H1 (cell line): ENCODE data around the gene DNAJB12. TPM values are rescaled to one million over a fixed set of nuclear protein-coding genes. Genes with fewer than 3 reads are reported as not detected.

Experiments used
- CTCF ChIA-PET: fragments of 300-600 bp; sonication (Branson Sonifier 250); formaldehyde crosslinking; loops from one replicate; lab custom pipeline; 2021; ENCODE audit not compliant: partially characterized antibody; lab: Charles Lee
- POLR2A ChIA-PET: fragments of 300-600 bp; sonication (Branson Sonifier 250); formaldehyde crosslinking; loops from one replicate; lab custom pipeline; 2021; ENCODE audit warnings: inconsistent platforms; ENCODE audit not compliant: partially characterized antibody; lab: Charles Lee
- DNase-seq, 2 experiments: peaks; one replicate each; pipeline versions ENCODE4 v3.0.0 to v3.0.0-alpha.2; 2010 to 2022; ENCODE audit warnings: low spot score in 2 of 2, low read depth in 1 of 2, mixed read lengths in 1 of 2
- FAIRE-seq: peaks from 2 replicates; lab custom pipeline; 2011; peaks lifted over from hg19 to GRCh38; lab: Jason Lieb, UNC
- H2AFZ ChIP-seq: 2 replicates; pipeline ENCODE4 v1.8.1; 2012; ENCODE audit warnings: low read length, inconsistent platforms
- H2AK5ac ChIP-seq: 2 replicates; pipeline ENCODE4 v1.6.1; 2013; ENCODE audit warnings: low read depth, low read length
- H2BK120ac ChIP-seq: replicated peaks from 2 replicates; pipeline ENCODE3; 2013; ENCODE audit warnings: low read depth, low read length, inconsistent platforms
- H2BK12ac ChIP-seq: 2 replicates; pipeline ENCODE4 v1.6.1; 2013; ENCODE audit warnings: low read depth, low read length
- H2BK15ac ChIP-seq: 2 replicates; pipeline ENCODE4 v1.6.1; 2013; ENCODE audit warnings: low read length
- H2BK20ac ChIP-seq: 2 replicates; pipeline ENCODE4 v1.6.1; 2013; ENCODE audit warnings: low read length
- H2BK5ac ChIP-seq: 2 replicates; pipeline ENCODE4 v1.6.1; 2013; ENCODE audit warnings: low read depth, low read length
- H3K14ac ChIP-seq: 2 replicates; pipeline ENCODE4 v1.6.1; 2013; ENCODE audit warnings: inconsistent platforms; ENCODE audit not compliant: insufficient read length
- H3K18ac ChIP-seq: 2 replicates; pipeline ENCODE4 v1.6.1; 2013; ENCODE audit warnings: low read length; ENCODE audit errors: extremely low read depth
- H3K23ac ChIP-seq: 2 replicates; pipeline ENCODE4 v1.6.1; 2013; ENCODE audit warnings: inconsistent platforms; ENCODE audit not compliant: insufficient read length
- H3K23me2 ChIP-seq: 2 replicates; pipeline ENCODE4 v1.6.1; 2013; ENCODE audit warnings: low read depth, low read length
- H3K27ac ChIP-seq: 2 replicates; pipeline ENCODE4 v1.6.1; 2011; ENCODE audit warnings: low read depth, low read length, inconsistent platforms
- H3K27me3 ChIP-seq, 4 experiments: replicated peaks in 1 of 4; 1 replicate in 1 of 4; 2 replicates in 3 of 4; pipeline versions ENCODE4 v1.6.1 to v1.8.1; 2011 to 2013; ENCODE audit warnings: low read length in 3 of 4, mild to moderate bottlenecking in 3 of 4, inconsistent platforms in 2 of 4, mixed read lengths in 2 of 4, moderate library complexity in 1 of 4; ENCODE audit not compliant: control insufficient read depth in 3 of 4, insufficient read depth in 3 of 4; ENCODE audit errors: extremely low read depth in 1 of 4
- H3K36me3 ChIP-seq, 4 experiments: 2 replicates each; pipeline versions ENCODE4 v1.6.1 to v1.8.1; 2011 to 2013; ENCODE audit warnings: mild to moderate bottlenecking in 4 of 4, low read length in 3 of 4, moderate library complexity in 2 of 4, control low read depth in 1 of 4, inconsistent platforms in 1 of 4; ENCODE audit not compliant: insufficient read depth in 4 of 4, control insufficient read depth in 2 of 4
- H3K4ac ChIP-seq: replicated peaks from 2 replicates; pipeline ENCODE3; 2013; ENCODE audit warnings: low read length, low read depth, mixed read lengths, inconsistent platforms; ENCODE audit not compliant: insufficient read length
- H3K4me1 ChIP-seq, 4 experiments: replicated peaks in 1 of 4; 1 replicate in 1 of 4; 2 replicates in 3 of 4; pipeline versions ENCODE4 v1.6.1 to v1.8.1; 2011 to 2013; ENCODE audit warnings: low read length in 3 of 4, inconsistent platforms in 2 of 4, mixed read lengths in 1 of 4; ENCODE audit not compliant: insufficient read depth in 4 of 4, control insufficient read depth in 3 of 4
- H3K4me2 ChIP-seq, 2 experiments: 2 replicates each; pipeline versions ENCODE4 v1.6.1 to v1.8.1; 2011 to 2013; ENCODE audit warnings: low read depth in 2 of 2, low read length in 2 of 2, control low read depth in 1 of 2, inconsistent platforms in 1 of 2, mild to moderate bottlenecking in 1 of 2; ENCODE audit not compliant: insufficient read depth in 1 of 2
- H3K4me3 ChIP-seq, 4 experiments: fragments of 200-600, 300-600 bp in 1 of 4; sonication (generic), shearing (Covaris generic), sonication (Bioruptor Twin) in 1 of 4; 2 replicates each; pipeline versions ENCODE4 v1.5.1 to v1.8.1; 2011 to 2016; ENCODE audit warnings: low read length in 4 of 4, low read depth in 3 of 4, control low read depth in 2 of 4, inconsistent platforms in 2 of 4, mild to moderate bottlenecking in 2 of 4, mixed read lengths in 1 of 4, moderate library complexity in 1 of 4; ENCODE audit not compliant: insufficient read depth in 2 of 4; ENCODE audit errors: extremely low read depth in 1 of 4
- H3K56ac ChIP-seq: replicated peaks from 2 replicates; pipeline ENCODE3; 2013; ENCODE audit warnings: low read depth, mild to moderate bottlenecking, mixed read lengths, low read length, inconsistent platforms; ENCODE audit not compliant: insufficient read length
- H3K79me1 ChIP-seq: 2 replicates; pipeline ENCODE4 v1.6.1; 2013; ENCODE audit warnings: low read depth, low read length, control low read depth
- H3K79me2 ChIP-seq, 2 experiments: 2 replicates each; pipeline versions ENCODE4 v1.6.1 to v1.8.1; 2012 to 2013; ENCODE audit warnings: low read length in 2 of 2, mild to moderate bottlenecking in 2 of 2, inconsistent platforms in 1 of 2; ENCODE audit not compliant: insufficient read depth in 2 of 2, control insufficient read depth in 1 of 2
- H3K9ac ChIP-seq, 4 experiments: replicated peaks in 1 of 4; 1 replicate in 1 of 4; 2 replicates in 3 of 4; pipeline versions ENCODE4 v1.6.1 to v1.8.1; 2011 to 2013; ENCODE audit warnings: low read depth in 3 of 4, low read length in 3 of 4, control low read depth in 2 of 4, mild to moderate bottlenecking in 2 of 4, moderate library complexity in 2 of 4, inconsistent platforms in 1 of 4; ENCODE audit errors: extremely low read depth in 1 of 4
- H3K9me3 ChIP-seq, 2 experiments: 2 replicates each; pipeline versions ENCODE4 v1.6.1 to v1.8.1; 2012 to 2013; ENCODE audit warnings: mild to moderate bottlenecking in 2 of 2, moderate library complexity in 2 of 2, control low read depth in 1 of 2, inconsistent platforms in 1 of 2, low read depth in 1 of 2, low read length in 1 of 2, mixed read lengths in 1 of 2; ENCODE audit not compliant: insufficient read depth in 2 of 2
- H4K20me1 ChIP-seq, 2 experiments: replicated peaks in 1 of 2; 2 replicates each; pipeline versions ENCODE3 to v1.8.1; 2011 to 2013; ENCODE audit warnings: inconsistent platforms in 2 of 2, low read length in 2 of 2, mild to moderate bottlenecking in 1 of 2; ENCODE audit not compliant: insufficient read depth in 2 of 2, control insufficient read depth in 1 of 2
- H4K5ac ChIP-seq: 2 replicates; pipeline ENCODE4 v1.6.1; 2013; ENCODE audit warnings: low read length, low read depth, mixed read lengths, inconsistent platforms; ENCODE audit not compliant: insufficient read length
- H4K8ac ChIP-seq: 2 replicates; pipeline ENCODE4 v1.8.0; 2013; ENCODE audit warnings: mild to moderate bottlenecking, moderate library complexity, low read length, inconsistent platforms; ENCODE audit not compliant: insufficient read depth; ENCODE audit errors: extremely low read depth
- H4K91ac ChIP-seq: replicated peaks from 2 replicates; pipeline ENCODE3; 2013; ENCODE audit warnings: low read length, mixed read lengths, inconsistent platforms; ENCODE audit not compliant: insufficient read length
- CBX8 ChIP-seq: fragments of 300-800, 300-1000 bp; sonication (generic); IDR thresholded peaks from 2 replicates; pipeline ENCODE4 v1.7.1; 2016; ENCODE audit warnings: low read depth, low read length, borderline replicate concordance
- CEBPB ChIP-seq: IDR thresholded peaks from 2 replicates; pipeline ENCODE4 v1.6.1; 2012; ENCODE audit warnings: low read depth, low read length
- RAD21 ChIP-seq, 2 experiments: IDR thresholded peaks in 1 of 2; conservative IDR thresholded peaks in 1 of 2; 2 replicates each; pipeline ENCODE4 v1.6.1; 2011; ENCODE audit warnings: low read depth in 2 of 2, low read length in 2 of 2, improper control_type of control experiment in 1 of 2, inconsistent platforms in 1 of 2, mild to moderate bottlenecking in 1 of 2, moderate library complexity in 1 of 2
- SAP30 ChIP-seq: fragments of 300-600 bp; sonication (generic); IDR thresholded peaks from 2 replicates; pipeline ENCODE4 v1.7.1; 2012; ENCODE audit warnings: low read length, moderate library complexity, mild to moderate bottlenecking, inconsistent platforms; ENCODE audit not compliant: insufficient read depth, insufficient replicate concordance
- TBP ChIP-seq: IDR thresholded peaks from 2 replicates; pipeline ENCODE4 v1.6.1; 2011; ENCODE audit warnings: low read depth, low read length, improper control_type of control experiment
- WGBS, 2 experiments: shearing (Covaris generic) in 1 of 2; methylation state at CpG; one replicate each; pipeline versions ENCODE4 v1.1.6 to v1.1.7; 2013 to 2015; ENCODE audit warnings: low lambda C conversion rate in 2 of 2, mixed read lengths in 2 of 2, inconsistent platforms in 1 of 2, low coverage in 1 of 2, missing lambda C conversion rate in 1 of 2; ENCODE audit not compliant: insufficient replicate concordance in 2 of 2, insufficient coverage in 1 of 2, insufficient read length in 1 of 2; ENCODE audit errors: extremely low coverage in 1 of 2, missing lambda C conversion rate in 1 of 2; 5-methylcytosine and 5-hydroxymethylcytosine counted together
- polyA plus RNA-seq, 7 experiments: library from polyadenylated mRNA; depleted of rRNA in 3 of 7; stranded (reverse) in 5 of 7; unstranded in 2 of 7; fragments of >200 nt in 5 of 7; fragments of 200-250 nt in 2 of 7; gene quantifications; 1 replicate in 5 of 7; 2 replicates in 1 of 7; 4 replicates in 1 of 7; pipeline versions ENCODE4 v1.2.1 to v1.2.3, GENCODE V29; 2011 to 2013; ENCODE audit warnings: missing spikeins in 2 of 7, mixed read lengths in 2 of 7
- total RNA-seq: library from RNA; stranded (reverse); fragmentation: NEBNext Ultra II Directional; extraction: Animal tissue kit (Norgen Biotek cat#: 25700); gene quantifications from 2 replicates; pipeline ENCODE4 v1.2.1, GENCODE V29; 2021
- TF ChIP-seq, protein P1 (sequence below): IDR thresholded peaks from 2 replicates; pipeline ENCODE4 v1.6.1; 2012; ENCODE audit warnings: inconsistent platforms
- TF ChIP-seq, protein P2 (sequence below), 3 experiments: IDR thresholded peaks; 1 replicate in 2 of 3; 2 replicates in 1 of 3; pipeline versions ENCODE4 v1.5.1 to v1.6.1; 2011; ENCODE audit warnings: low read length in 3 of 3, mild to moderate bottlenecking in 3 of 3, inconsistent platforms in 2 of 3, low read depth in 1 of 3, moderate library complexity in 1 of 3; ENCODE audit not compliant: insufficient read depth in 1 of 3; ENCODE audit errors: control extremely low read depth in 1 of 3

The DNAJB12 gene
- total and polyA plus RNA-seq, 2 of the 8 experiments (the other 6 are each of a cell fraction or from before 2014, with no cell fraction given), result 10.8 to 20.5 TPM

DNA sequence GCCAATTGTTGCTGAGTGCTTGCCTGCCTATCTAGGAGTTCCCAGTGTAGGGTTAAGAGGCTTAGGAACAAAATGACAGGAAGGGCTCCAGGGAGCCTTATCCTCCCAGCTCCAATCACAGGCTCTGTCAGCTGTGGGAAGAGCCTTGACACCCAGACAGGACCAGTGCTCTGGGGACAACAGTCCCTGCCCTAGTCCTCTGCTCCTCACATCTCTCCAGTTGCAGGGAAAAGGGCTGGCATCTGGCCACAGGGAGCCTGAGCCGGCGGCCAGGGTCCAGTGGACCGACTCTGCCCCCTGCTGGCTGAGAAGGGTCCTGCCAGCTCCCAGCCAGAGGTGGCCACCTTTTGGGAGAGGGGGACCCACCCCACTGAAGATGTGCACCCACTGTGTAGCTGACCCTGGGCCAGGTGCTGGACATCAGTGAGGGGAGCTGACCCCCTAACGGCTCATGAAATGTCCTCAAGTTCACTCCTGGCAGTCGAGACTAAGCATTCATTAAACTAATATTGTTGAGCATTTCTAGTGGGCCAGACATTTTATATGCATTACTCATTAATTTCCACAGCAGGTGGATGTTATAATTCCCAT lies 17.6 kb downstream of the DNAJB12 start:
- CTCF ChIA-PET, result interaction anchor here (0.6 to 4.5 kb wide), 34 partner anchors 8 to 519 kb away, joined by 3 to 25 read pairs (median 4); partner anchors contain the start of genes DDIT4 and DNAJB12
- Histone ChIP-seq H3K4me1 (peaks cover 0 to 22% (median 11%) of the 10 kb centered on the region in 4 experiments; a peak in 6 of 7 replicates), H4K8ac (no peak overlapping the region), H3K23ac (no peak overlapping the region), H3K4me3 (no peak overlapping the region), H3K79me1 (no peaks in the 10 kb centered on the region), H2BK12ac (peak overlapping the region; percentile 75; the same call in 1 of the 2 replicates), H4K5ac (no peak overlapping the region), H2BK15ac (0 out of 2 replicates have a peak overlapping the region, but pooled peaks have one; percentile 81), H3K14ac (no peak overlapping the region), H2BK120ac (peak overlapping the region; percentile 13), H3K27me3 (no peaks in the 10 kb centered on the region), H3K4me2 (no peak overlapping the region), H2AK5ac (no peak overlapping the region), H3K36me3 (peaks cover 6 to 15% (median 8%) of the 10 kb centered on the region in 4 experiments; a peak in 6 of 8 replicates), H3K27ac (no peak overlapping the region), H3K4ac (no peak overlapping the region), H3K9ac (no peak overlapping the region), H3K18ac (peak overlapping the region; percentile 71), H2AFZ (no peak overlapping the region), H3K56ac (no peak overlapping the region), H4K91ac (peak overlapping the region; percentile 65), H3K23me2 (no peaks in the 10 kb centered on the region), H2BK5ac (peak overlapping the region; percentile 60; the same call in 1 of the 2 replicates), H2BK20ac (no peak overlapping the region), H3K9me3 (no peaks in the 10 kb centered on the region), H4K20me1 (no peaks in the 10 kb centered on the region), H3K79me2 (no peaks in the 10 kb centered on the region)
- peak; percentile 91 to 95 for TF ChIP-seq RAD21 (IDR thresholded peaks at IDR 0.05 in 1 of 2, conservative IDR thresholded peaks at IDR 0.05 in 1 of 2; ENCODE audit: low read depth in 2 of 2, low read length in 2 of 2)
- TF ChIP-seq, protein P1, sequence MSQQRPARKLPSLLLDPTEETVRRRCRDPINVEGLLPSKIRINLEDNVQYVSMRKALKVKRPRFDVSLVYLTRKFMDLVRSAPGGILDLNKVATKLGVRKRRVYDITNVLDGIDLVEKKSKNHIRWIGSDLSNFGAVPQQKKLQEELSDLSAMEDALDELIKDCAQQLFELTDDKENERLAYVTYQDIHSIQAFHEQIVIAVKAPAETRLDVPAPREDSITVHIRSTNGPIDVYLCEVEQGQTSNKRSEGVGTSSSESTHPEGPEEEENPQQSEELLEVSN, result no peak
- TF ChIP-seq, protein P2, sequence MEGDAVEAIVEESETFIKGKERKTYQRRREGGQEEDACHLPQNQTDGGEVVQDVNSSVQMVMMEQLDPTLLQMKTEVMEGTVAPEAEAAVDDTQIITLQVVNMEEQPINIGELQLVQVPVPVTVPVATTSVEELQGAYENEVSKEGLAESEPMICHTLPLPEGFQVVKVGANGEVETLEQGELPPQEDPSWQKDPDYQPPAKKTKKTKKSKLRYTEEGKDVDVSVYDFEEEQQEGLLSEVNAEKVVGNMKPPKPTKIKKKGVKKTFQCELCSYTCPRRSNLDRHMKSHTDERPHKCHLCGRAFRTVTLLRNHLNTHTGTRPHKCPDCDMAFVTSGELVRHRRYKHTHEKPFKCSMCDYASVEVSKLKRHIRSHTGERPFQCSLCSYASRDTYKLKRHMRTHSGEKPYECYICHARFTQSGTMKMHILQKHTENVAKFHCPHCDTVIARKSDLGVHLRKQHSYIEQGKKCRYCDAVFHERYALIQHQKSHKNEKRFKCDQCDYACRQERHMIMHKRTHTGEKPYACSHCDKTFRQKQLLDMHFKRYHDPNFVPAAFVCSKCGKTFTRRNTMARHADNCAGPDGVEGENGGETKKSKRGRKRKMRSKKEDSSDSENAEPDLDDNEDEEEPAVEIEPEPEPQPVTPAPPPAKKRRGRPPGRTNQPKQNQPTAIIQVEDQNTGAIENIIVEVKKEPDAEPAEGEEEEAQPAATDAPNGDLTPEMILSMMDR (IDR thresholded peaks at IDR 0.05; ENCODE audit: control extremely low read depth in 1 of 3, insufficient read depth in 1 of 3, low read depth in 1 of 3, low read length in 3 of 3), result peak in 2 of 3 experiments; percentile 92 to 93; a peak in 3 of 4 replicates
- TF ChIP-seq CBX8, result no peak
- TF ChIP-seq TBP, result 0 out of 2 replicates have a peak, but pooled peaks have one; percentile 23
- TF ChIP-seq CEBPB, result peak; percentile 2; the same call in 1 of the 2 replicates
- TF ChIP-seq SAP30, result no peak
- WGBS, 2 experiments, result 57% methylated on average over 5 of the region's 5 CpGs; no CpG with 5 or more reads in 1 of the 2 experiments
- FAIRE-seq, result no peak
- POLR2A ChIA-PET, result interaction anchor here (1.0 to 39.2 kb wide), 3 partner anchors 17 to 249 kb away, joined by 3 to 895 read pairs (median 10); partner anchors contain the start of genes DDIT4 and SPOCK2
- DNase-seq, result peak in 1 of 2 experiments; percentile 91
